HCT116 (cell line): ENCODE data around the gene DUOXA2. TPM values are rescaled to one million over a fixed set of nuclear protein-coding genes. Genes with fewer than 3 reads are reported as not detected.

Experiments
- ATAC-seq: fragments of 200-7000 bp; cut with Tn5 transposase; 2 replicates; pipeline ENCODE4 v1.9.1; 2020; ENCODE audit warnings: mild to moderate bottlenecking, moderate library complexity
- BruUV-seq: library from RNA; stranded (reverse); fragments of 400-500 nt; replicated peaks from 2 replicates; lab custom pipeline; 2021; lab: Mats Ljungman, UMichigan
- CTCF ChIA-PET: fragments of 300-600 bp; sonication (Branson Sonifier 250); formaldehyde crosslinking; loops from one replicate; lab custom pipeline; 2021; ENCODE audit warnings: antibody characterized with exemption; lab: Charles Lee
- POLR2A ChIA-PET: fragments of 300-600, 350-600 bp; sonication (Branson Sonifier 250); formaldehyde crosslinking; loops from one replicate; lab custom pipeline; 2021; ENCODE audit warnings: antibody characterized with exemption; lab: Charles Lee
- RAD21 ChIA-PET, 2 experiments: fragments of 300-600 bp; sonication (Branson Sonifier 250); formaldehyde crosslinking; loops; one replicate each; lab custom pipeline; 2023; ENCODE audit warnings: low total read pairs in 2 of 2; ENCODE audit not compliant: uncharacterized antibody in 2 of 2, unreplicated experiment in 2 of 2, low non-redundant PET in 1 of 2; lab: Charles Lee
- DNase-seq: peaks from one replicate; pipeline ENCODE4 v3.0.0-alpha.2; 2010; ENCODE audit warnings: low read depth, low spot score
- H2AFZ ChIP-seq: fragments of 200-600 bp; shearing (Covaris generic), sonication (generic); 2 replicates; pipeline ENCODE4 v1.6.1; 2017; ENCODE audit warnings: low read depth, mixed run types, mixed read lengths, antibody characterized with exemption, low read length; ENCODE audit not compliant: poor library complexity, severe bottlenecking
- H3K27ac ChIP-seq: 2 replicates; pipeline ENCODE4 v1.5.1; 2012; ENCODE audit warnings: low read depth, low read length
- H3K27me3 ChIP-seq: fragments of 200-600 bp; sonication (generic); 2 replicates; pipeline ENCODE4 v1.6.1; 2016; ENCODE audit warnings: mixed run types, low read length, mixed read lengths; ENCODE audit not compliant: insufficient read depth
- H3K36me3 ChIP-seq, 2 experiments: fragments of 200-500 bp in 1 of 2; fragments of 200-600 bp in 1 of 2; sonication (Bioruptor generic) in 1 of 2; sonication (generic) in 1 of 2; 2 replicates each; pipeline versions ENCODE4 v1.5.1 to v1.6.1; 2014 to 2016; ENCODE audit warnings: low read length in 2 of 2, inconsistent platforms in 1 of 2, mixed read lengths in 1 of 2, mixed run types in 1 of 2; ENCODE audit not compliant: insufficient read depth in 2 of 2, control insufficient read depth in 1 of 2
- H3K4me1 ChIP-seq, 2 experiments: fragments of 200-600 bp in 1 of 2; sonication (generic) in 1 of 2; 2 replicates each; pipeline versions ENCODE4 v1.5.1 to v1.6.1; 2012 to 2017; ENCODE audit warnings: low read length in 2 of 2, inconsistent platforms in 1 of 2, mild to moderate bottlenecking in 1 of 2, mixed read lengths in 1 of 2, mixed run types in 1 of 2, moderate library complexity in 1 of 2; ENCODE audit not compliant: insufficient read depth in 2 of 2, control insufficient read depth in 1 of 2
- H3K4me2 ChIP-seq: fragments of 200-600 bp; sonication (generic); 2 replicates; pipeline ENCODE4 v1.6.1; 2017; ENCODE audit warnings: mixed run types, low read length, mixed read lengths
- H3K4me3 ChIP-seq, 2 experiments: fragments of 200-600 bp in 1 of 2; sonication (generic) in 1 of 2; replicated peaks in 1 of 2; 2 replicates each; pipeline ENCODE4 v1.5.1; 2011 to 2016; ENCODE audit warnings: low read length in 2 of 2, control low read depth in 1 of 2, low read depth in 1 of 2, mild to moderate bottlenecking in 1 of 2, mixed read lengths in 1 of 2, mixed run types in 1 of 2
- H3K79me2 ChIP-seq: fragments of 200-600 bp; sonication (generic); 2 replicates; pipeline ENCODE4 v1.6.1; 2017; ENCODE audit warnings: mild to moderate bottlenecking, mixed run types, low read length, moderate library complexity, mixed read lengths; ENCODE audit not compliant: insufficient read depth
- H3K9ac ChIP-seq: fragments of 200-600 bp; sonication (generic); 2 replicates; pipeline ENCODE4 v1.6.1; 2016; ENCODE audit warnings: low read length, mixed read lengths
- H3K9me2 ChIP-seq: fragments of 200-600 bp; sonication (generic), shearing (Covaris generic); 2 replicates; pipeline ENCODE4 v1.6.1; 2017; ENCODE audit warnings: mixed run types, mild to moderate bottlenecking, moderate library complexity; ENCODE audit not compliant: insufficient read depth
- H3K9me3 ChIP-seq, 2 experiments: fragments of 200-500 bp in 1 of 2; fragments of 200-600 bp in 1 of 2; sonication (Bioruptor generic) in 1 of 2; sonication (generic) in 1 of 2; 2 replicates each; pipeline ENCODE4 v1.6.1; 2014 to 2017; ENCODE audit warnings: low read length in 2 of 2, mixed read lengths in 2 of 2, inconsistent platforms in 1 of 2, low read depth in 1 of 2, mild to moderate bottlenecking in 1 of 2, mixed run types in 1 of 2, moderate library complexity in 1 of 2; ENCODE audit not compliant: control insufficient read depth in 1 of 2, insufficient read depth in 1 of 2
- H4K20me1 ChIP-seq: fragments of 200-600 bp; sonication (generic), shearing (Covaris generic); 2 replicates; pipeline ENCODE4 v1.6.1; 2017; ENCODE audit warnings: mixed run types, mild to moderate bottlenecking, moderate library complexity; ENCODE audit not compliant: insufficient read depth
- CEBPB ChIP-seq: IDR thresholded peaks from 2 replicates; pipeline ENCODE4 v1.6.1; 2012; ENCODE audit warnings: low read depth
- CTCF ChIP-seq, 3 experiments: fragments of 200-600 bp in 1 of 3; sonication (generic) in 1 of 3; IDR thresholded peaks in 2 of 3; conservative IDR thresholded peaks in 1 of 3; 2 replicates each; pipeline ENCODE4 v1.5.1; 2012 to 2017; ENCODE audit warnings: low read depth in 2 of 3, low read length in 2 of 3, antibody characterized with exemption in 1 of 3, borderline replicate concordance in 1 of 3, control low read depth in 1 of 3, mild to moderate bottlenecking in 1 of 3, mixed read lengths in 1 of 3, mixed run types in 1 of 3, moderate library complexity in 1 of 3; ENCODE audit not compliant: insufficient read depth in 1 of 3
- EZH2 ChIP-seq: fragments of 200-600 bp; sonication (generic); IDR thresholded peaks from 2 replicates; pipeline ENCODE4 v1.6.1; 2017; ENCODE audit warnings: antibody characterized with exemption, mixed run types
- JUND ChIP-seq: IDR thresholded peaks from 2 replicates; pipeline ENCODE4 v1.6.1; 2012
- MAX ChIP-seq: IDR thresholded peaks from 2 replicates; pipeline ENCODE4 v1.6.1; 2012
- POLR2A ChIP-seq: IDR thresholded peaks from 2 replicates; pipeline ENCODE4 v1.7.0; 2011; ENCODE audit warnings: borderline replicate concordance; ENCODE audit not compliant: insufficient read depth, insufficient read length; ENCODE audit errors: extremely low read depth
- POLR2AphosphoS5 ChIP-seq: IDR thresholded peaks from 2 replicates; pipeline ENCODE4 v1.6.1; 2011; ENCODE audit warnings: mild to moderate bottlenecking, low read depth, low read length, moderate library complexity
- RAD21 ChIP-seq: IDR thresholded peaks from 2 replicates; pipeline ENCODE4 v1.6.1; 2012; ENCODE audit warnings: low read depth, mild to moderate bottlenecking
- TCF7L2 ChIP-seq: IDR thresholded peaks from 2 replicates; pipeline ENCODE4 v1.7.0; 2011; ENCODE audit warnings: borderline replicate concordance, inconsistent platforms; ENCODE audit not compliant: insufficient read depth, insufficient read length; ENCODE audit errors: extremely low read depth
- ZBTB33 ChIP-seq: IDR thresholded peaks from 2 replicates; pipeline ENCODE4 v1.6.1; 2011; ENCODE audit warnings: mild to moderate bottlenecking, low read length, moderate library complexity; ENCODE audit not compliant: insufficient replicate concordance; ENCODE audit errors: extremely low read depth
- intact Hi-C: fragments of 100-400 bp; cut with micrococcal nuclease; formaldehyde crosslinking; loops from 2 replicates; pipeline ENCODE4 v1.10.0; 2022
- total RNA-seq: library from RNA; stranded (reverse); gene quantifications from one replicate; pipeline ENCODE4 v1.2.1, GENCODE V29; 2021; ENCODE audit not compliant: unreplicated experiment

Gene DUOXA2
- total RNA-seq, 1 experiment from 2014 or later = not detected

GRCh38 chr15:45147606-45148005, 33.5 kb downstream of the DUOXA2 start:
- TF ChIP-seq MAX = no peak
- no peak for TF ChIP-seq CEBPB
- TF ChIP-seq EZH2 = no peak
- intact Hi-C loops = no loop called here
- H4K20me1 ChIP-seq = no peaks in the 10 kb centered on the region
- H3K27me3 ChIP-seq = no peaks in the 10 kb centered on the region
- H3K36me3 ChIP-seq = peaks cover 0 to 2% of the 10 kb centered on the region in 2 experiments; a peak in 1 of 4 replicates
- POLR2A ChIA-PET = no interaction called here
- H3K9me2 ChIP-seq = no peaks in the 10 kb centered on the region
- no peaks in the 10 kb centered on the region for H3K79me2 ChIP-seq
- H3K4me1 ChIP-seq = peaks cover 0 to 4% of the 10 kb centered on the region in 2 experiments; a peak in 1 of 4 replicates
- no peak for DNase-seq
- RAD21 ChIA-PET = no interaction called here
- no peaks in the 10 kb centered on the region for H3K9me3 ChIP-seq
- H3K4me2 ChIP-seq = no peak overlapping the region
- CTCF ChIA-PET = interaction anchor here (1.5 kb wide), 1 partner anchor 15 kb away, joined by 7 read pairs; no protein-coding TSS in a partner anchor
- ATAC-seq = no peak
- no peak overlapping the region for H3K9ac ChIP-seq
- H3K4me3 ChIP-seq = no peak overlapping the region
- no peak overlapping the region for H3K27ac ChIP-seq
- no peak overlapping the region for H2AFZ ChIP-seq
- no TSS peak for BruUV-seq

- Histone ChIP-seq H3K79me2 (no peaks in the 10 kb centered on the region), H3K27ac (no peak overlapping the region), H4K20me1 (no peaks in the 10 kb centered on the region), H3K36me3 (peaks cover 0 to 2% of the 10 kb centered on the region in 2 experiments; a peak in 1 of 4 replicates), H3K27me3 (no peaks in the 10 kb centered on the region), H3K9me3 (no peaks in the 10 kb centered on the region), H2AFZ (no peak overlapping the region), H3K4me1 (peaks cover 0 to 4% of the 10 kb centered on the region in 2 experiments; a peak in 1 of 4 replicates), H3K9ac (no peak overlapping the region), H3K4me3 (no peak overlapping the region), H3K4me2 (no peak overlapping the region), H3K9me2 (no peaks in the 10 kb centered on the region)
- TF ChIP-seq TCF7L2 = no peak
- no peak for TF ChIP-seq JUND
- no peak for TF ChIP-seq CEBPB
- TF ChIP-seq POLR2A = no peak
- no peak for TF ChIP-seq CTCF (IDR thresholded peaks at IDR 0.05 in 2 of 3, conservative IDR thresholded peaks at IDR 0.05 in 1 of 3; ENCODE audit: borderline replicate concordance in 1 of 3, insufficient read depth in 1 of 3, low read depth in 2 of 3, low read length in 2 of 3)
- TF ChIP-seq POLR2AphosphoS5 = no peak
- TF ChIP-seq ZBTB33 = no peak
- TF ChIP-seq RAD21 = no peak
- ChIA-PET RAD21 (no interaction called here), POLR2A (no interaction called here), CTCF (interaction anchor here (1.2 kb wide), 1 partner anchor 15 kb away, joined by 5 read pairs; no protein-coding TSS in a partner anchor)
- intact Hi-C loops = no loop called here
- ATAC-seq (no peak), DNase-seq (no peak)
- no TSS peak for BruUV-seq
Measured at GRCh38 chr15:45148076-45149059, 34.2 kb downstream of the DUOXA2 start.
